HepG2 (cell line): ENCODE results near the gene REEP3. TPM values are rescaled to one million over a fixed set of nuclear protein-coding genes. Genes with fewer than 3 reads are reported as not detected.
A peak's percentile ranks its signal among the peaks of the same experiment; 100 is the strongest.

ENCODE experiments used
- AGO2 ChIP-seq: fragments of 200-400 bp; formaldehyde crosslinking; optimal IDR thresholded peaks from 2 replicates; pipeline ENCODE3; 2017; ENCODE audit warnings: mild to moderate bottlenecking, low read depth, low read length, moderate library complexity
- ATF7 ChIP-seq, 2 experiments: fragments of 450-650 bp in 1 of 2; sonication (generic) in 1 of 2; formaldehyde crosslinking in 1 of 2; IDR thresholded peaks; 2 replicates each; pipeline versions ENCODE4 v1.4.0 to v1.6.1; 2016 to 2020; ENCODE audit warnings: antibody characterized with exemption in 1 of 2, mild to moderate bottlenecking in 1 of 2, missing genetic modification reagents in 1 of 2
- BORCS8-MEF2B ChIP-seq: sonication (generic); formaldehyde crosslinking; IDR thresholded peaks from 2 replicates; pipeline ENCODE4 v1.8.0; 2022; ENCODE audit warnings: mild to moderate bottlenecking, missing genetic modification reagents
- CTCF ChIP-seq: sonication (generic); formaldehyde crosslinking; IDR thresholded peaks from 2 replicates; pipeline ENCODE4 v1.5.0; 2020; ENCODE audit warnings: mild to moderate bottlenecking, missing genetic modification reagents, moderate library complexity
- FOXK1 ChIP-seq: sonication (generic); formaldehyde crosslinking; IDR thresholded peaks from 2 replicates; pipeline ENCODE4 v1.4.0; 2020; ENCODE audit warnings: low read depth, missing genetic modification reagents, borderline replicate concordance
- HOXA3 ChIP-seq: sonication (generic); formaldehyde crosslinking; IDR thresholded peaks from 2 replicates; pipeline ENCODE4 v1.5.0; 2020; ENCODE audit warnings: missing genetic modification reagents
- KMT2B ChIP-seq: IDR thresholded peaks from 2 replicates; pipeline ENCODE4 v1.6.1; 2016; ENCODE audit warnings: missing genetic modification reagents, missing compliant biosample characterization
- MAX ChIP-seq: IDR thresholded peaks from 2 replicates; pipeline ENCODE4 v1.6.1; 2012; ENCODE audit warnings: inconsistent platforms
- PRDM15 ChIP-seq: sonication (generic); formaldehyde crosslinking; IDR thresholded peaks from 2 replicates; pipeline ENCODE4 v1.4.0; 2020; ENCODE audit warnings: missing genetic modification reagents
- TOE1 ChIP-seq: sonication (generic); formaldehyde crosslinking; IDR thresholded peaks from 2 replicates; pipeline ENCODE4 v1.4.0; 2020; ENCODE audit warnings: mild to moderate bottlenecking, missing genetic modification reagents
- ZBTB14 ChIP-seq: sonication (generic); formaldehyde crosslinking; IDR thresholded peaks from 2 replicates; pipeline ENCODE4 v1.4.0; 2020; ENCODE audit warnings: missing genetic modification reagents
- ZBTB44 ChIP-seq: sonication (generic); formaldehyde crosslinking; IDR thresholded peaks from 2 replicates; pipeline ENCODE4 v1.4.0; 2020; ENCODE audit warnings: missing genetic modification reagents
- ZNF317 ChIP-seq: sonication (generic); formaldehyde crosslinking; IDR thresholded peaks from 2 replicates; pipeline ENCODE4 v1.5.0; 2020; ENCODE audit warnings: mild to moderate bottlenecking, missing genetic modification reagents
- ZNF451 ChIP-seq: sonication (generic); formaldehyde crosslinking; IDR thresholded peaks from 2 replicates; pipeline ENCODE4 v1.5.0; 2020; ENCODE audit warnings: mild to moderate bottlenecking, missing genetic modification reagents
- ZNF546 ChIP-seq: sonication (generic); formaldehyde crosslinking; conservative IDR thresholded peaks from 2 replicates; pipeline ENCODE4 v1.8.1; 2023; ENCODE audit warnings: mild to moderate bottlenecking, missing genetic modification reagents
- ZNF564 ChIP-seq: sonication (generic); formaldehyde crosslinking; IDR thresholded peaks from 2 replicates; pipeline ENCODE4 v1.8.1; 2023; ENCODE audit warnings: mild to moderate bottlenecking, missing genetic modification reagents
- ZSCAN31 ChIP-seq: sonication (generic); formaldehyde crosslinking; IDR thresholded peaks from 2 replicates; pipeline ENCODE4 v1.5.0; 2020; ENCODE audit warnings: low read depth, mild to moderate bottlenecking, missing genetic modification reagents
- polyA plus RNA-seq, 8 experiments: library from polyadenylated mRNA; depleted of rRNA in 3 of 8; stranded (reverse) in 7 of 8; unstranded in 1 of 8; fragments of >200 nt; fragmentation: Illumina TruSeq in 4 of 8; extraction: Trizol in 4 of 8; gene quantifications; 2 replicates each; pipeline versions ENCODE4 v1.2.1 to v1.2.3, GENCODE V29; 2011 to 2016; ENCODE audit warnings: low read depth in 4 of 8, missing spikeins in 1 of 8, mixed read lengths in 1 of 8; ENCODE audit not compliant: insufficient read depth in 1 of 8
- total RNA-seq, 5 experiments: library from RNA; depleted of rRNA; stranded (reverse); fragments of >200 nt; fragmentation: Illumina TruSeq; extraction: Trizol; gene quantifications; 2 replicates each; pipeline ENCODE4 v1.2.3, GENCODE V29; 2016; ENCODE audit warnings: low read depth in 1 of 5

The REEP3 gene
- total and polyA plus RNA-seq, 2 of the 13 experiments (the other 11 are each of a cell fraction or from before 2014, with no cell fraction given), result 7.1 to 31.4 TPM

- TF ChIP-seq ZBTB14 (CRISPR knock-in tag) (peak; percentile 88), ZNF546 (no peak), PRDM15 (CRISPR knock-in tag) (peak; percentile 82), KMT2B (CRISPR knock-in tag) (no peak; the same call in 1 of the 2 replicates), MAX (peak; percentile 59), ZNF451 (CRISPR knock-in tag) (peak; percentile 40; the same call in 1 of the 2 replicates), AGO2 (peak; percentile 91), TOE1 (CRISPR knock-in tag) (no peak), ZSCAN31 (CRISPR knock-in tag) (0 out of 2 replicates have a peak, but pooled peaks have one; percentile 54), ZNF317 (CRISPR knock-in tag) (no peak), ATF7 (IDR thresholded peaks at IDR 0.05) (no peak), ATF7 (CRISPR knock-in tag; IDR thresholded peaks at IDR 0.05) (no peak), CTCF (CRISPR knock-in tag) (no peak), ZNF564 (no peak), BORCS8-MEF2B (peak; percentile 72; the same call in 1 of the 2 replicates), FOXK1 (peak; percentile 29; the same call in 1 of the 2 replicates), ZBTB44 (CRISPR knock-in tag) (peak; percentile 72; the same call in 1 of the 2 replicates), HOXA3 (CRISPR knock-in tag) (peak; percentile 23; the same call in 1 of the 2 replicates)
Measured at GRCh38 chr10:63521416-63522276, 445 bp downstream of the REEP3 start (continued).
